ENCODE data around the gene MAJIN. TPM values are rescaled to one million over a fixed set of nuclear protein-coding genes. Genes with fewer than 3 reads are reported as not detected.
A peak's percentile ranks its signal among the peaks of the same experiment; 100 is the strongest.

MAJIN gene
- total and polyA plus RNA-seq, 9 of the 15 experiments (the other 6 are each of a cell fraction or from before 2014, with no cell fraction given), result 0.17 to 0.83 (median 0.24) TPM; not detected in 2

DNA sequence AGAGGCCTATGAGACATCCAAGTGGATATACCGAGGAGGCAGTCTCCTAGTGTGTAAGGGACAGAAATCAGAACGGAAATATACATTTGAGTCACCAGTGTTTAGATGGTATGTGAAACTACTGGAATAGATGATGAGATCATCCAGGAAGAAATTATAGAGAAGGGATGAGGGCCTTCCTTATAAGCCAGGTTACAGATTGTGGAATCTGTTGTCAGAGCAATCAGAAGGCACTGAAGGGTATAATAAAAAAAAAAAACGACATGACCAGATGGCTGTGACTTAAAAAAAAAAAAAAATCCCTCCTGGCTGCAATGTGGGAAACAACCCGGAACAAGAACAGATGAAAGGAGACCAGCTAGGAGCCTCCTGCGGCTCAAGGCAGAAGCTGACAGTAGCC lies 2.7 kb downstream of the MAJIN start:
- Histone ChIP-seq H3K4me2 (ENCODE audit: insufficient read depth, low read length) (no peak overlapping the region), H3K9me3 (replicated peaks; ENCODE audit: control insufficient read depth, insufficient read depth, low read depth, low read length) (no peaks in the 10 kb centered on the region), H4K20me1 (replicated peaks; ENCODE audit: control insufficient read depth, insufficient read depth, low read length) (no peaks in the 10 kb centered on the region), H3K9ac (ENCODE audit: insufficient read depth in 1 of 2, low read depth in 2 of 2, low read length in 2 of 2) (no peak overlapping the region), H3K4me3 (no peak overlapping the region), H3K27ac (ENCODE audit: extremely low read depth, low read depth, low read length) (no peak overlapping the region), H2AFZ (ENCODE audit: low read depth, low read length) (no peak overlapping the region), H3K27me3 (ENCODE audit: control insufficient read depth in 2 of 2, insufficient read depth in 2 of 2, low read length in 2 of 2) (no peaks in the 10 kb centered on the region), H3K79me2 (ENCODE audit: control insufficient read depth, insufficient read depth, low read length) (no peaks in the 10 kb centered on the region), H3K36me3 (ENCODE audit: control insufficient read depth, insufficient read depth, low read length) (no peaks in the 10 kb centered on the region), H3K9me1 (ENCODE audit: control insufficient read depth, insufficient read depth, low read length) (no peaks in the 10 kb centered on the region), H3K4me1 (replicated peaks in 1 of 2; ENCODE audit: control insufficient read depth in 2 of 2, insufficient read depth in 2 of 2, low read length in 2 of 2) (peaks cover 4 to 12% of the 10 kb centered on the region in 2 experiments; a peak in 4 of 5 replicates)
- TF ChIP-seq, protein P1, sequence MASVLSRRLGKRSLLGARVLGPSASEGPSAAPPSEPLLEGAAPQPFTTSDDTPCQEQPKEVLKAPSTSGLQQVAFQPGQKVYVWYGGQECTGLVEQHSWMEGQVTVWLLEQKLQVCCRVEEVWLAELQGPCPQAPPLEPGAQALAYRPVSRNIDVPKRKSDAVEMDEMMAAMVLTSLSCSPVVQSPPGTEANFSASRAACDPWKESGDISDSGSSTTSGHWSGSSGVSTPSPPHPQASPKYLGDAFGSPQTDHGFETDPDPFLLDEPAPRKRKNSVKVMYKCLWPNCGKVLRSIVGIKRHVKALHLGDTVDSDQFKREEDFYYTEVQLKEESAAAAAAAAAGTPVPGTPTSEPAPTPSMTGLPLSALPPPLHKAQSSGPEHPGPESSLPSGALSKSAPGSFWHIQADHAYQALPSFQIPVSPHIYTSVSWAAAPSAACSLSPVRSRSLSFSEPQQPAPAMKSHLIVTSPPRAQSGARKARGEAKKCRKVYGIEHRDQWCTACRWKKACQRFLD (CRISPR knock-in tag; IDR thresholded peaks at IDR 0.05), result no peak
- TF ChIP-seq CEBPG (CRISPR knock-in tag; IDR thresholded peaks at IDR 0.05), result no peak
- peak in 1 of 2 experiments; percentile 24; a peak in 1 of 4 replicates for TF ChIP-seq CEBPG (tag; conservative IDR thresholded peaks at IDR 0.05 in 1 of 2, IDR thresholded peaks at IDR 0.05 in 1 of 2)
- 0 out of 2 replicates have a peak, but pooled peaks have one; percentile 53 for TF ChIP-seq JUN (IDR thresholded peaks at IDR 0.05; ENCODE audit: borderline replicate concordance, low read depth, low read length)
- TF ChIP-seq JUN (CRISPR knock-in tag; IDR thresholded peaks at IDR 0.05; ENCODE audit: borderline replicate concordance), result no peak
- TF ChIP-seq, protein P2, sequence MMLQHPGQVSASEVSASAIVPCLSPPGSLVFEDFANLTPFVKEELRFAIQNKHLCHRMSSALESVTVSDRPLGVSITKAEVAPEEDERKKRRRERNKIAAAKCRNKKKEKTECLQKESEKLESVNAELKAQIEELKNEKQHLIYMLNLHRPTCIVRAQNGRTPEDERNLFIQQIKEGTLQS (IDR thresholded peaks at IDR 0.05), result peak; percentile 82
- TF ChIP-seq, protein P2 (CRISPR knock-in tag; conservative IDR thresholded peaks at IDR 0.05), result no peak
- CTCF ChIA-PET (ENCODE audit: low intra/inter-chr PET ratio), result no interaction called here
- in situ Hi-C loops (cut with MboI) (no loop called here), intact Hi-C loops (cut with micrococcal nuclease) (no loop called here)
- BruUV-seq (replicated peaks), result no TSS peak
- DNase-seq (ENCODE audit: extremely low read depth in 1 of 4, low spot score in 3 of 4), result no peak
- POLR2A ChIA-PET, result interaction anchor here (0.7 to 0.8 kb wide), 2 partner anchors 15 to 43 kb away, joined by 3 read pairs; no protein-coding TSS in a partner anchor
- WGBS (ENCODE audit: insufficient coverage, low coverage, missing lambda C conversion rate), result 12% methylated on average over 5 of the region's 5 CpGs
- ATAC-seq, result no peak
- no peak for FAIRE-seq

Measured in K562 (cell line).